BLaER1 (cell line): Measurements from ENCODE around the gene PAXX.
"Not testable (repeated sequence)": the region's sequence is repeated elsewhere in the genome, so short reads cannot be mapped to it uniquely, and the experiment has no call there.

Experiments
- H3K27ac ChIP-seq: shearing (Covaris generic); formaldehyde crosslinking; 2 replicates; pipeline ENCODE4 v1.8.1; 2022
- H3K27me3 ChIP-seq: shearing (Covaris generic); formaldehyde crosslinking; 2 replicates; pipeline ENCODE4 v1.8.1; 2022
- H3K36me3 ChIP-seq: shearing (Covaris generic); formaldehyde crosslinking; 2 replicates; pipeline ENCODE4 v1.8.1; 2022
- H3K4me1 ChIP-seq: shearing (Covaris generic); formaldehyde crosslinking; 2 replicates; pipeline ENCODE4 v1.8.1; 2022
- H3K4me2 ChIP-seq: shearing (Covaris generic); formaldehyde crosslinking; 2 replicates; pipeline ENCODE4 v1.8.1; 2022
- H3K4me3 ChIP-seq: shearing (Covaris generic); formaldehyde crosslinking; 2 replicates; pipeline ENCODE4 v1.8.1; 2022
- H3K9ac ChIP-seq: shearing (Covaris generic); formaldehyde crosslinking; 2 replicates; pipeline ENCODE4 v1.8.1; 2022
- H3K9me3 ChIP-seq: shearing (Covaris generic); formaldehyde crosslinking; 2 replicates; pipeline ENCODE4 v1.8.1; 2022
- H4K20me1 ChIP-seq: shearing (Covaris generic); formaldehyde crosslinking; 2 replicates; pipeline ENCODE4 v1.8.1; 2022
- Cebpa-rat ChIP-seq: shearing (Covaris generic); IDR thresholded peaks from 2 replicates; pipeline ENCODE4 v1.8.1; 2022

PAXX gene

GRCh38 chr9:137029058-137029936, 37.1 kb downstream of the PAXX start:
- TF ChIP-seq Cebpa-rat: no peak
- Histone ChIP-seq H4K20me1 (peaks cover 30% of the 10 kb centered on the region), H3K27ac (peak overlapping the region; percentile 94), H3K4me3 (peak overlapping the region; percentile 74), H3K36me3 (no peaks in the 10 kb centered on the region), H3K9me3 (no peaks in the 10 kb centered on the region), H3K9ac (peak overlapping the region; percentile 80), H3K4me2 (peak overlapping the region; percentile 94), H3K4me1 (peaks cover 94% of the 10 kb centered on the region), H3K27me3 (no peaks in the 10 kb centered on the region)

- Histone ChIP-seq H3K27ac (peak overlapping the region; percentile 94), H3K4me1 (peaks cover 94% of the 10 kb centered on the region)
Observed at GRCh38 chr9:137030006-137030405, 37.8 kb downstream of the PAXX start.

GRCh38 chr9:137030538-137031527, 38.6 kb downstream of the PAXX start:
- peaks cover 17% of the 10 kb centered on the region for H4K20me1 ChIP-seq
- H3K4me3 ChIP-seq: peak overlapping the region; percentile 74
- no peaks in the 10 kb centered on the region for H3K36me3 ChIP-seq
- TF ChIP-seq Cebpa-rat: peak; percentile 90
- no peaks in the 10 kb centered on the region for H3K9me3 ChIP-seq
- H3K27ac ChIP-seq: peak overlapping the region; percentile 94
- no peaks in the 10 kb centered on the region for H3K27me3 ChIP-seq
- H3K9ac ChIP-seq: peak overlapping the region; percentile 80
- peaks cover 94% of the 10 kb centered on the region for H3K4me1 ChIP-seq
- peak overlapping the region; percentile 94 for H3K4me2 ChIP-seq

More at GRCh38 chr9:137030006-137030405, 37.8 kb downstream of the PAXX start:
- no peaks in the 10 kb centered on the region for H3K27me3 ChIP-seq
- H3K9me3 ChIP-seq: no peaks in the 10 kb centered on the region
- peak overlapping the region; percentile 80 for H3K9ac ChIP-seq
- peak overlapping the region; percentile 74 for H3K4me3 ChIP-seq
- TF ChIP-seq Cebpa-rat: no peak
- peaks cover 26% of the 10 kb centered on the region for H4K20me1 ChIP-seq
- H3K4me2 ChIP-seq: peak overlapping the region; percentile 94
- no peaks in the 10 kb centered on the region for H3K36me3 ChIP-seq

GRCh38 chr9:137031904-137032640, 39.9 kb downstream of the PAXX start, which contains the start of gene FUT7:
FUT7 (minus strand) TSS chr9:137032088; CDS start chr9:137031991, 97 bp downstream.
- Histone ChIP-seq H3K27me3 (no peaks in the 10 kb centered on the region), H3K4me3 (peak within 1 kb of the TSS; percentile 74), H3K4me1 (peaks cover 87% of the 10 kb centered on the region), H3K4me2 (peak within 1 kb of the TSS; percentile 94), H3K9ac (peak within 1 kb of the TSS; percentile 80), H4K20me1 (peaks cover 5% of the 10 kb centered on the region), H3K9me3 (no peaks in the 10 kb centered on the region), H3K36me3 (peaks cover 6% of the 10 kb centered on the region), H3K27ac (peak within 1 kb of the TSS; percentile 94)
- TF ChIP-seq Cebpa-rat: no peak

- no peaks in the 10 kb centered on the region for H4K20me1 ChIP-seq
- no peak for TF ChIP-seq Cebpa-rat
- H3K27me3 ChIP-seq: no peaks in the 10 kb centered on the region
- peak overlapping the region; percentile 74 for H3K4me3 ChIP-seq
- H3K4me1 ChIP-seq: peaks cover 79% of the 10 kb centered on the region
- H3K9me3 ChIP-seq: no peaks in the 10 kb centered on the region
- peak overlapping the region; percentile 94 for H3K4me2 ChIP-seq
- H3K27ac ChIP-seq: peak overlapping the region; percentile 94
- peak overlapping the region; percentile 80 for H3K9ac ChIP-seq
- peaks cover 14% of the 10 kb centered on the region for H3K36me3 ChIP-seq
Observed at GRCh38 chr9:137032858-137033257, 40.6 kb downstream of the PAXX start.

GRCh38 chr9:137033481-137033880, 41.3 kb downstream of the PAXX start:
- Histone ChIP-seq H3K4me1 (peaks cover 78% of the 10 kb centered on the region), H3K4me3 (peak overlapping the region; percentile 74), H3K36me3 (peaks cover 20% of the 10 kb centered on the region), H3K9ac (peak overlapping the region; percentile 80; the same call in 1 of the 2 replicates), H3K27ac (peak overlapping the region; percentile 94), H3K4me2 (peak overlapping the region; percentile 94)
- not testable (repeated sequence) for H3K9me3 ChIP-seq, H4K20me1 ChIP-seq, H3K27me3 ChIP-seq

- Histone ChIP-seq H3K27ac (peak overlapping the region; percentile 94), H3K9me3 (no peaks in the 10 kb centered on the region), H4K20me1 (no peaks in the 10 kb centered on the region), H3K4me3 (peak overlapping the region; percentile 74), H3K4me1 (peaks cover 77% of the 10 kb centered on the region), H3K4me2 (peak overlapping the region; percentile 94), H3K27me3 (no peaks in the 10 kb centered on the region), H3K9ac (peak overlapping the region; percentile 80), H3K36me3 (peaks cover 27% of the 10 kb centered on the region)
- TF ChIP-seq Cebpa-rat: no peak
Observed at GRCh38 chr9:137034039-137034708, 42.0 kb downstream of the PAXX start.

- Histone ChIP-seq H3K4me2 (peak overlapping the region; percentile 93), H3K36me3 (peaks cover 34% of the 10 kb centered on the region), H3K27ac (peak overlapping the region; percentile 81), H3K9ac (peak overlapping the region; percentile 62), H4K20me1 (no peaks in the 10 kb centered on the region), H3K9me3 (no peaks in the 10 kb centered on the region), H3K27me3 (no peaks in the 10 kb centered on the region), H3K4me1 (peaks cover 74% of the 10 kb centered on the region), H3K4me3 (peak overlapping the region; percentile 55)
- no peak for TF ChIP-seq Cebpa-rat
Observed at GRCh38 chr9:137034709-137035506, 42.7 kb downstream of the PAXX start.
